SK-N-SH (cell line): ENCODE measurements around the gene RPS26. TPM values are rescaled to one million over a fixed set of nuclear protein-coding genes. Genes with fewer than 3 reads are reported as not detected.

Source experiments
- CTCF ChIA-PET: fragments of 300-600, 350-600 bp; formaldehyde crosslinking; extraction: SDS; loops from one replicate; lab custom pipeline; 2021; lab: Yijun Ruan, JAX
- POLR2A ChIA-PET: fragments of 350-600 bp; sonication (Branson Sonifier 250); formaldehyde crosslinking; extraction: SDS; loops from one replicate; lab custom pipeline; 2020; ENCODE audit warnings: antibody characterized with exemption, inconsistent platforms; lab: Yijun Ruan, JAX
- DNase-seq: peaks from one replicate; pipeline ENCODE4 v3.0.0; 2012
- H2AFZ ChIP-seq: fragments of 200-600 bp; sonication (generic); 2 replicates; pipeline ENCODE4 v1.8.1; 2016; ENCODE audit warnings: antibody characterized with exemption, mild to moderate bottlenecking, low read depth
- H3F3A ChIP-seq: fragments of 200-600 bp; sonication (generic); replicated peaks from 2 replicates; pipeline ENCODE3; 2016; ENCODE audit warnings: antibody characterized with exemption, mild to moderate bottlenecking; ENCODE audit not compliant: insufficient read depth
- H3K27ac ChIP-seq, 2 experiments: fragments of 200-500 bp in 1 of 2; fragments of 200-600 bp in 1 of 2; sonication (Bioruptor generic) in 1 of 2; sonication (generic), shearing (Covaris generic) in 1 of 2; 2 replicates each; pipeline versions ENCODE4 v1.5.1 to v1.6.1; 2014 to 2016; ENCODE audit warnings: low read depth in 2 of 2, inconsistent platforms in 1 of 2, low read length in 1 of 2, mild to moderate bottlenecking in 1 of 2, mixed read lengths in 1 of 2
- H3K27me3 ChIP-seq: fragments of 200-600 bp; sonication (generic), shearing (Covaris generic); 2 replicates; pipeline ENCODE4 v1.6.1; 2016; ENCODE audit warnings: mixed run types; ENCODE audit not compliant: insufficient read depth
- H3K36me3 ChIP-seq, 2 experiments: fragments of 200-500 bp in 1 of 2; fragments of 200-600 bp in 1 of 2; sonication (Bioruptor generic) in 1 of 2; sonication (generic) in 1 of 2; replicated peaks in 1 of 2; 2 replicates each; pipeline versions ENCODE3 to v1.5.1; 2014 to 2016; ENCODE audit warnings: low read length in 1 of 2, mild to moderate bottlenecking in 1 of 2; ENCODE audit not compliant: insufficient read depth in 2 of 2, control insufficient read depth in 1 of 2
- H3K4me1 ChIP-seq, 2 experiments: fragments of 200-500 bp in 1 of 2; fragments of 200-600 bp in 1 of 2; sonication (Bioruptor generic) in 1 of 2; sonication (generic), shearing (Covaris generic) in 1 of 2; 2 replicates each; pipeline versions ENCODE4 v1.5.1 to v1.6.1; 2014 to 2016; ENCODE audit warnings: low read depth in 1 of 2, low read length in 1 of 2, mixed run types in 1 of 2; ENCODE audit not compliant: insufficient read depth in 2 of 2, control insufficient read depth in 1 of 2
- H3K4me2 ChIP-seq: fragments of 200-600 bp; sonication (generic), shearing (Covaris generic); 2 replicates; pipeline ENCODE4 v1.6.1; 2017; ENCODE audit warnings: mixed run types
- H3K4me3 ChIP-seq, 2 experiments: fragments of 200-500 bp in 1 of 2; fragments of 200-600 bp in 1 of 2; sonication (Bioruptor generic) in 1 of 2; sonication (generic), shearing (Covaris generic) in 1 of 2; 2 replicates each; pipeline versions ENCODE4 v1.5.1 to v1.8.1; 2014 to 2016; ENCODE audit warnings: low read depth in 2 of 2, inconsistent platforms in 1 of 2, low read length in 1 of 2, mild to moderate bottlenecking in 1 of 2, mixed read lengths in 1 of 2, moderate library complexity in 1 of 2
- H3K79me2 ChIP-seq: fragments of 200-600 bp; sonication (generic); 2 replicates; pipeline ENCODE4 v1.8.1; 2017; ENCODE audit warnings: mild to moderate bottlenecking; ENCODE audit not compliant: insufficient read depth
- H3K9ac ChIP-seq: fragments of 200-600 bp; sonication (generic); 2 replicates; pipeline ENCODE4 v1.6.1; 2017; ENCODE audit warnings: mixed run types
- H3K9me2 ChIP-seq: fragments of 200-600 bp; sonication (generic); 2 replicates; pipeline ENCODE4 v1.6.1; 2017; ENCODE audit warnings: mixed run types
- H3K9me3 ChIP-seq: fragments of 200-600 bp; sonication (generic); 2 replicates; pipeline ENCODE4 v1.6.1; 2017; ENCODE audit warnings: mixed run types, mild to moderate bottlenecking, moderate library complexity
- H4K20me1 ChIP-seq: fragments of 200-600 bp; sonication (generic); 2 replicates; pipeline ENCODE4 v1.6.1; 2017; ENCODE audit warnings: mild to moderate bottlenecking, mixed run types; ENCODE audit not compliant: insufficient read depth
- ELF1 ChIP-seq: IDR thresholded peaks from 2 replicates; pipeline ENCODE4 v1.4.0; 2012
- EP300 ChIP-seq, 2 experiments: IDR thresholded peaks; 2 replicates each; pipeline versions ENCODE4 v1.4.0 to v1.6.1; 2012; ENCODE audit warnings: borderline replicate concordance in 1 of 2, low read depth in 1 of 2, low read length in 1 of 2
- EZH2phosphoT487 ChIP-seq: fragments of 200-600 bp; sonication (generic); IDR thresholded peaks from 2 replicates; pipeline ENCODE4 v1.6.1; 2017; ENCODE audit warnings: low read depth, mixed run types, mild to moderate bottlenecking, antibody characterized with exemption, moderate library complexity, borderline replicate concordance
- FOXJ3 ChIP-seq: sonication (generic); formaldehyde crosslinking; IDR thresholded peaks from 2 replicates; pipeline ENCODE4 v1.5.1; 2020; ENCODE audit warnings: mild to moderate bottlenecking, missing genetic modification reagents
- FOXM1 ChIP-seq: IDR thresholded peaks from 2 replicates; pipeline ENCODE4 v1.4.0; 2012; ENCODE audit warnings: low read depth, mild to moderate bottlenecking
- JUND ChIP-seq: IDR thresholded peaks from 2 replicates; pipeline ENCODE4 v1.4.0; 2012
- MAX ChIP-seq: IDR thresholded peaks from 2 replicates; pipeline ENCODE4 v1.4.0; 2012; ENCODE audit warnings: low read depth
- NFIC ChIP-seq: IDR thresholded peaks from 2 replicates; pipeline ENCODE4 v1.4.0; 2012; ENCODE audit warnings: borderline replicate concordance
- RAD21 ChIP-seq: IDR thresholded peaks from 2 replicates; pipeline ENCODE4 v1.6.1; 2012; ENCODE audit warnings: mild to moderate bottlenecking, low read length
- RXRA ChIP-seq: IDR thresholded peaks from 2 replicates; pipeline ENCODE4 v1.4.0; 2012; ENCODE audit warnings: low read depth, mild to moderate bottlenecking, borderline replicate concordance
- SIN3A ChIP-seq: IDR thresholded peaks from 2 replicates; pipeline ENCODE4 v1.6.1; 2012; ENCODE audit warnings: low read depth, mild to moderate bottlenecking, low read length, moderate library complexity, borderline replicate concordance
- TCF12 ChIP-seq: IDR thresholded peaks from 2 replicates; pipeline ENCODE4 v1.4.0; 2012
- USF2 ChIP-seq: fragments of 150-350 bp; IDR thresholded peaks from 2 replicates; pipeline ENCODE4 v1.6.1; 2017; ENCODE audit warnings: antibody characterized with exemption, low read length, low read depth, borderline replicate concordance
- YY1 ChIP-seq: IDR thresholded peaks from 2 replicates; pipeline ENCODE4 v1.4.0; 2012; ENCODE audit warnings: low read depth, mild to moderate bottlenecking
- WGBS: methylation state at CpG from one replicate; pipeline ENCODE4 v1.1.6; 2017; ENCODE audit warnings: low lambda C conversion rate; 5-methylcytosine and 5-hydroxymethylcytosine counted together
- polyA plus RNA-seq, 3 experiments: library from polyadenylated mRNA; depleted of rRNA; stranded (reverse); fragments of >200 nt; gene quantifications; 2 replicates each; pipeline ENCODE4 v1.2.3, GENCODE V29; 2012
- TF ChIP-seq, protein P1 (sequence below): IDR thresholded peaks from 2 replicates; pipeline ENCODE4 v1.4.0; 2012; ENCODE audit warnings: low read depth, borderline replicate concordance
- TF ChIP-seq, protein P2 (sequence below): IDR thresholded peaks from 2 replicates; pipeline ENCODE4; 2012

The RPS26 gene
- polyA plus RNA-seq, 1 of the 3 experiments (the other 2 are of a cell fraction) = 1,500 TPM

- H3K9ac ChIP-seq = no peak overlapping the region
- no peaks in the 10 kb centered on the region for H3K27me3 ChIP-seq
- no peak for DNase-seq
- H3K9me3 ChIP-seq = no peaks in the 10 kb centered on the region
- ChIA-PET CTCF (interaction anchor here (1.0 to 5.9 kb wide), 2 partner anchors 21 to 30 kb away, joined by 3 to 30 read pairs; partner anchors contain the start of gene SUOX), POLR2A (no interaction called here)
- no peaks in the 10 kb centered on the region for H3F3A ChIP-seq
- no peak overlapping the region for H3K4me3 ChIP-seq
- no peaks in the 10 kb centered on the region for H3K9me2 ChIP-seq
- H3K4me1 ChIP-seq = peaks cover 0 to 20% of the 10 kb centered on the region in 2 experiments; a peak in 2 of 4 replicates
- no peaks in the 10 kb centered on the region for H4K20me1 ChIP-seq
- no peak overlapping the region for H2AFZ ChIP-seq
- TF ChIP-seq, protein P1, sequence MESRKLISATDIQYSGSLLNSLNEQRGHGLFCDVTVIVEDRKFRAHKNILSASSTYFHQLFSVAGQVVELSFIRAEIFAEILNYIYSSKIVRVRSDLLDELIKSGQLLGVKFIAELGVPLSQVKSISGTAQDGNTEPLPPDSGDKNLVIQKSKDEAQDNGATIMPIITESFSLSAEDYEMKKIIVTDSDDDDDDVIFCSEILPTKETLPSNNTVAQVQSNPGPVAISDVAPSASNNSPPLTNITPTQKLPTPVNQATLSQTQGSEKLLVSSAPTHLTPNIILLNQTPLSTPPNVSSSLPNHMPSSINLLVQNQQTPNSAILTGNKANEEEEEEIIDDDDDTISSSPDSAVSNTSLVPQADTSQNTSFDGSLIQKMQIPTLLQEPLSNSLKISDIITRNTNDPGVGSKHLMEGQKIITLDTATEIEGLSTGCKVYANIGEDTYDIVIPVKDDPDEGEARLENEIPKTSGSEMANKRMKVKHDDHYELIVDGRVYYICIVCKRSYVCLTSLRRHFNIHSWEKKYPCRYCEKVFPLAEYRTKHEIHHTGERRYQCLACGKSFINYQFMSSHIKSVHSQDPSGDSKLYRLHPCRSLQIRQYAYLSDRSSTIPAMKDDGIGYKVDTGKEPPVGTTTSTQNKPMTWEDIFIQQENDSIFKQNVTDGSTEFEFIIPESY = no peak
- TF ChIP-seq JUND = no peak
- TF ChIP-seq NFIC = no peak
- no peak for TF ChIP-seq RAD21
- TF ChIP-seq SIN3A = no peak
- no peak for TF ChIP-seq ELF1
- no peak for TF ChIP-seq YY1
- TF ChIP-seq MAX = no peak
- TF ChIP-seq FOXM1 = no peak
- TF ChIP-seq TCF12 = no peak
- no peak for TF ChIP-seq EZH2phosphoT487
- TF ChIP-seq, protein P2, sequence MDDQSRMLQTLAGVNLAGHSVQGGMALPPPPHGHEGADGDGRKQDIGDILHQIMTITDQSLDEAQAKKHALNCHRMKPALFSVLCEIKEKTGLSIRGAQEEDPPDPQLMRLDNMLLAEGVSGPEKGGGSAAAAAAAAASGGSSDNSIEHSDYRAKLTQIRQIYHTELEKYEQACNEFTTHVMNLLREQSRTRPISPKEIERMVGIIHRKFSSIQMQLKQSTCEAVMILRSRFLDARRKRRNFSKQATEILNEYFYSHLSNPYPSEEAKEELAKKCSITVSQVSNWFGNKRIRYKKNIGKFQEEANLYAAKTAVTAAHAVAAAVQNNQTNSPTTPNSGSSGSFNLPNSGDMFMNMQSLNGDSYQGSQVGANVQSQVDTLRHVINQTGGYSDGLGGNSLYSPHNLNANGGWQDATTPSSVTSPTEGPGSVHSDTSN = no peak
- TF ChIP-seq EP300 (IDR thresholded peaks at IDR 0.05; ENCODE audit: borderline replicate concordance in 1 of 2, low read depth in 1 of 2, low read length in 1 of 2) = no peak
- no peak for TF ChIP-seq FOXJ3 (CRISPR knock-in tag)
- no peak for TF ChIP-seq USF2
- TF ChIP-seq RXRA = no peak
- WGBS = 94% methylated on average over 4 of the region's 4 CpGs
- no peaks in the 10 kb centered on the region for H3K79me2 ChIP-seq
- H3K36me3 ChIP-seq = no peaks in the 10 kb centered on the region
- no peak overlapping the region for H3K27ac ChIP-seq
- no peak overlapping the region for H3K4me2 ChIP-seq
Measured at GRCh38 chr12:56017181-56017580, 24.5 kb upstream of the RPS26 start.
